Tibial nerve (tissue), 4 donors: ENCODE data around the gene SMIM20.

Experiments used
- CTCF ChIP-seq, 5 experiments: fragments of 200-600 bp in 3 of 5; fragments of 450-650 bp in 2 of 5; sonication (generic) in 3 of 5; IDR thresholded peaks; one replicate each; pipeline ENCODE4 v1.5.1; 2016 to 2019; ENCODE audit warnings: antibody characterized with exemption in 5 of 5, mild to moderate bottlenecking in 3 of 5, moderate library complexity in 2 of 5
- EP300 ChIP-seq, 2 donors: sonication (generic); formaldehyde crosslinking; IDR thresholded peaks; one replicate each; pipeline ENCODE4 v1.6.1; 2017; ENCODE audit warnings: antibody characterized with exemption in 2 of 2, mild to moderate bottlenecking in 1 of 2
- POLR2A ChIP-seq, 2 donors: fragments of 450-650 bp; IDR thresholded peaks; one replicate each; pipeline ENCODE4 v1.6.1; 2017; ENCODE audit warnings: antibody characterized with exemption in 2 of 2, mild to moderate bottlenecking in 2 of 2, moderate library complexity in 2 of 2

GRCh38 chr4:25879587-25879986, 34.4 kb upstream of the SMIM20 start:
- TF ChIP-seq CTCF (IDR thresholded peaks at IDR 0.05) (no peak), EP300 (IDR thresholded peaks at IDR 0.05) (no peak), POLR2A (IDR thresholded peaks at IDR 0.05) (no peak)
